Activated CD4-positive, alpha-beta T cell treated with anti-CD3 and anti-CD28 coated beads for 1 hour (primary cell): Measurements from ENCODE around the gene HERC3.

Experiments
- DNase-seq: peaks from one replicate; pipeline ENCODE4 v3.0.0-alpha.2; 2020

HERC3 gene

DNA sequence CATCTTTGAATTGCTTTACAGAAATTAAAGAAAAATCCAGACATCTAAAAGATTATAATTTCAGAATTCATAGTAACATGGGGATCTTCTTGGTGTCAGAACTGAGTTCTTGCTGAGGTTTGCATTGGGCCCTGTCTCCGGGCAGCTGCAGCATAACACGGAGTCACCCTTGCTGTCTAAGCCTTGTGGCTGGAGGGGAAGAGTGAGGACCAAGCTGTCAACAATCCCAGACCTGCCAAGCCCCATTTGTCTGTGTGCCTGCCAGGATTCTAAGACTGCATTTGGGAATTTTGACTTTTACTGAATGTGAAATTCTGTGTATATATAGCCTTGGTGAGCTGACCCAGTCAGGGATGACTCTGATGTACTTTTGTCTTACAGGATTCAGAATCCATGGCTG is 130.5 kb downstream of the HERC3 start:
- no peak for DNase-seq

DNA sequence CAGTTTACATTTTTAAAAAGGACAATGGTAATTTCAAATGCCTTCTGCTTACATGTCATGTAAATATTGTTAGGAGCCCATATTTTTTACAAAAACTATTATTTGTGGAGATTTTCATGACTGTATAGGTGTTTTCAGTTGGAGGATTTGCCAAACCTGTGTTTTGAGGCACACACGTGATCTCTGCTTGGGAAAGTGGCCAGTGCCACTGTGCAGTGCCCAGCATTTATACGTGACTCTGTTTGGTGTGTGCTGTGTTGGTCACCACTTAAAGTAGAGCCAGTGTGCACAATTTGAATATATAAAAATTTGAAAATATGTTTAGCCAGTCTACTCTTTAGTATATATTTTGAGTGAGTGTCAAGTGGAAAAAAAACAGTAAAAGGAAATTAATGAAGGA is 132.1 kb downstream of the HERC3 start:
- DNase-seq, result no peak

DNA sequence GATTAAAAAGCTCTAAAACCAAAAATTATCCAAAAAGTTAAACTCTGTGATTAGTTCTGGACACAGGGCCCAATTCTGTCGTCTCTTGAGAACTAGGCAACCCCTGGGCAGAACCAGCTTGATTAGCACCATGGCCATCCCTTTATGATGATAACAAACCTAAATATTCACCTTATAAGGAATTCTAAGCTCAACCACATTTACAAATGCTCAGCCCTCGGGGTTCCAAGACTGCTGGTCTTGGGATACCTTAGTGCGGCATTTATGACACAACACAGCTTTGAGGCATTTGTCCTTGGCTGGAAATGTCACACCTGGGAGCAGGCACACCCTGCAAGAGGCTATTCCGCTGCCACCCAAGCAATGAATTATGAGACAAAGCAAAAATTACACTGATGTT is 132.9 kb downstream of the HERC3 start:
- DNase-seq, result no peak

DNA sequence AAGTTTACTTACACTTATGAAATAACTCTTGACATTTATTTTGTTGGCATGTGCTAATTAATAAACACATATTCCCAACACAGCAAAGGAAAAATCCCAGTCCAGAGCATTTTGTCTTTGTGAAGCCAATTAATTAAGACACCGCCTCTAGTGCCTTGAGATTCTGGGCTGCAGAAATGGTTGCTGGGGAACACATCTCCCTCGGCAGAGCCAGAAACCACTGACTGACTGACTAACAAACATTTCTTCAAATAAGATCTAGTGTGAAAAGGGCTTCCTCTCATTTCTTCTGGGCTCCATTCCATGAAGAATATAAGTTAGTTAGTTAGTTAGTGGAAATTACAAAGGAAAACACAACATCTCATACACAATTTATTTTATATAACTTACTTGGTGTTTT is 133.7 kb downstream of the HERC3 start:
- DNase-seq, result no peak

DNA sequence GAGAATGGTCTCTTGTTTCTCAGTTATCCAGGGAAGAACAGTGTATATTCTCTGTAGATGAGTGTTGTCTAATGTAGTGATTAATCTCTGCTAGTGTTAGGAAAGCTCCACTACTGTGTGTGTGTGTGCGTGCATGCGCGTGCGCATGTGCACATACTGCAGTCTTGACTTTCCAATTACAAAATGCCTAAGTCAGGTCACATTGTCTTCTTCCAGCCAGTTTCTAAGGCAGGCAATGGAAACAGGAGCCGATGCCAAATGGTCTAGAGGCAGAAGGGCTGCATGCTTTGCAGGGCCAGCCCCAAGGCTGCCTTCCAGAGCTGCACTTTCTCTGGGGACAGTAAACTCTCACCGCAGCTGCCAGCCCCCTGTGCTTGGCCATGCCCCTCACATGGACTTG is 135.9 kb downstream of the HERC3 start:
- no peak for DNase-seq

DNA sequence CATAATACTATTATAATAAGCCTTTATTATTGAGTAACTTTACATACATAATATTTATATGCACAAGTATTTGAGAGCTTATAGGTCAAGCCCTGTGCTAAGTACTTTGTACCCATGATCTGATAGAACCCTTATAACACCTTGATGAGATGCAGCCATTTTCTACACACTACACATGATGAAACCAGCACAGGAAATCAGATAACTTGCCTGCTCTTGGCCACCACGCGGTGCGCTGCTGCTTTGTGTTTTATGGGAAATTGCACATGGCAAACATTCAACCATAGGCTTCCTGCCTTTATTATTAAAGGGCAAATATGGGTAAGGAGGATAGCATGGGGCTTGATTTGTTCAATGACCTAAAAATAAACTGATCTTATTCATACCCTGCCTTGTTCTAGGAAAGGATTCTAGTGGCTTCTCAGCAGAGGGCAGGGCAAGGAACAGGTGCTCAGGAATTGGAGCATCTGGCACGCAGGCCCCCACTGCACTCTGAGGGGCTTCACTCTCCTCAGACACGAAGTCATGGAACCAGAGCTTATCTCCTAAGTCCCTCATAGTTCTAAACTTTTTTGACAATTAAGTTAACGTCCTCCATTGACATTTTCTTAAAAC is 137.0 kb downstream of the HERC3 start:
- DNase-seq, result no peak

DNA sequence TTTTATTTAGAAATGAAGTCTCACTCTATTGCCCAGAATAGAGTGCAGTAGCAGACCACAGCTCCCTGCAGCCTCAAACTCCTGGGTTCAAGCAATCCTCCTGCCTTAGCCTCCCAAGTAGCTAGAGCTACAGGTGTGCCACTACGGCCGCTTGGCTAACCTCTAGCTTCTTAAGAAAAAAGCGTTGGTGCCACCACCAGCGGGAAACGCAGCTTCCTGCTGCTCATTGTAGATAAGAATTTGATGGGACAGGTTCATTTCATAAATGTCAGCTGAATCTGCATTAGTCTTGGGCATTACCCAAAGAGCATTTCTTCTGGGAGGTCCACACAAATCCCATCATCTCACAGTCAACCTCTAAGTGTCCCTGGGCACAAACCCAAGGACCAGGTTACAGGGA is 138.5 kb downstream of the HERC3 start:
- no peak for DNase-seq

DNA sequence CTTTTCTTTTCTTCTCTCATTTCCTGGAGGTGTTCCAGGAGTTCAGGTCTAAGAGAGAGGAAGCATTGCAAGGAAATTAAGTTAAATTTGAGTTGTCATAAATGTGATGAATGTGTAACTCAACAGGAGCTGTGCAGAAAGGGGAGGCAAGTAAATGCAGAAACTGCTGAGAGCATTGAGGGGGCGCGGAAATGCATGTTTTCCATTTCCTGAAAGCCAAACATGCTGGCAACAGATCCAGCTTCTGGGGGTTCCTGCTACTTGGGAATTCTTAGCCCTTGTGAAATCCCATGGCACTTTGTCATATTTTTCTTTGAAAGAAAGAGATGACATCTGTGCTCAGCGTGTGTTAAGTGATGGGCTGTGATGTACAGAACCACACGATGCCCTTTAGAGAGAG is 139.1 kb downstream of the HERC3 start:
- DNase-seq, result no peak

DNA sequence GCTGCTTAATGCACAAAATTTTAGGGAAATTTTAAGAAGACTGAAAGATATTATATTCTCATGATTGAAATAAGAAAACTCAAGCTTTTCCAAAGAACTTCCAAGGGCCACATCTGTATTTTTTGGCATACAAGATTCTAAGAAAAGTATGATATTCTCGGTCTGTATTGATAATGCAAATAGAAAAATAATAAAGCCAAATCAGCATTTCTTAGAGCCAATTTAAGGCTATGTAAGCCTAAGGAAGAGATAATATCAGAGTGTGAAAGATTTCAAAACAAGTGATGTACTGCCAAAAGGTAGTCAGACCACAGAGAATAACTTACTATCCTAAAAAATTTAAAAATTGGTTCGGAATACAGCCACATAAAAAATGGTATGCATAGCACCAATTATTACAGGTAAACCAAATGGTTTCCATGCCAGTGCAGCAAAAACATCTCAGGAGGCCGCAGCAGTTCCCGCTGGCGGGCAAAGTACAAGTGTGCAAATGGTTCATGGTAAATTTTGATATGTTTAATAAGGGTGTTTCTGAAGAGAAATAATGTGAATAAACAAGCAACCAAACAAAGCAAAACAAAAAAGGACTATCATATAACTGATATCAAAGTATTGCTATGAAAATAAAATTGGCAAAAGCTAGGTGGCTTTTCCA is 140.6 kb downstream of the HERC3 start:
- no peak for DNase-seq

DNA sequence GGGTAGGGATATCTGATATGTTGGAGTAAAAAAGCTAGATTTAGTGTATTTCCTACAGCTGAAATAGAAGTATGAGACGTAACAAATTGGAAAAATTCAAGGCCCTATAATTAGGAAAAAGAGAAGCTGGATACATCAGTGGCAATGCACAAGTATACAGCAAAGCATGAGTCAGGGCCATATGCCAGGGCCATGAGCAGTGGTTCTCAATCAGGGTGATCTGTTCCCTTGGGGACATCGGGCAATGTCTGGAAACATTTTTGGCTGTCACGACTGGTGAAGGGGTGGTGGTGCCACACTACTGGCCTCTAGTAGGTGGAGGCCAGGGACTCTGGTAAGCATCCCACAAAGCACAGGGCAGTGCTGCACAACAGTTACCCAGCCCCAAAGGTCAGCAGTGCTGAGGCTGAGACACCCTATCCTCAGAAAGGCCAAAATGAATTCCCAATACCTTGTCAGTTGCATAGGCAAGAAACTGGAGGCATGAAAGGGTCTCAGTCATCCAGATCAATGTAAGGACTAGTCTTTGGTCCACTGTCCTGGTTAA is 142.2 kb downstream of the HERC3 start:
- no peak for DNase-seq

DNA sequence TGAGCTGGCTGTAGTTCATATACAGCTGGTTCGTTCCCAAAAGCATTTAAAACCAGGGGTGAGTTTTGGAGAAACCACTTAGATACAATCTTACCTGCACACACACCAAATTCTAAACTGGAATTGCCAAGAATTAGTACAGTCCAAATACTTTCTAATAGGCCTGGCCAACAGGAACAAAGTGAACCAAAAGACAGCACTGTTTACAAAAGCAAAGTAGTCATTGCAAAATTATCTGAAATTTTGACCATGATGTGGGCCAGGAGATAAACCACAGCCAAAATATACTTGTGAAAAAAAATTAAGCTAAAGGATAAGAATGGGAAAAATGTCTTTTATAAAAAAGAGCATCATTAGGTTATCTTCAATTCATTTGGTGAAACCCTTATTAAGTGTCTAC is 143.3 kb downstream of the HERC3 start:
- DNase-seq, result no peak

DNA sequence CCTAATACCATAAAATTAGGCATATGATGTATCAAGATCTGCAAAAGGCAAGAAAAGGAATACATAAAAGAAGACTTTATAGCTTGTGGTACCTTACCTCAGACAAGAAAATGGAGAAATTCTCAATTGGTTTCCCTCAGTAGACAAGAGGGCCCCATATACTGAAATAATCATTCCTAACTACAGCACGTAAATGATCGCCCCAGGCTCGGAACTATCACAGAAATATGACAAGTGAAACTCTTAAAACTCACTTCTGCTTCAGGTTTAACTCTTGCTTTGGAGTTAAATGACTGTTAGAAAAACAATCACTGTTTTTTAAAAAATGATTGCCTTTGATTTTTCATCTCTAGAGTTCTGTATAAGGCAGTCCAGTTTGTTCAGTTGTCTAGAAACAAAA is 144.0 kb downstream of the HERC3 start:
- no peak for DNase-seq

DNA sequence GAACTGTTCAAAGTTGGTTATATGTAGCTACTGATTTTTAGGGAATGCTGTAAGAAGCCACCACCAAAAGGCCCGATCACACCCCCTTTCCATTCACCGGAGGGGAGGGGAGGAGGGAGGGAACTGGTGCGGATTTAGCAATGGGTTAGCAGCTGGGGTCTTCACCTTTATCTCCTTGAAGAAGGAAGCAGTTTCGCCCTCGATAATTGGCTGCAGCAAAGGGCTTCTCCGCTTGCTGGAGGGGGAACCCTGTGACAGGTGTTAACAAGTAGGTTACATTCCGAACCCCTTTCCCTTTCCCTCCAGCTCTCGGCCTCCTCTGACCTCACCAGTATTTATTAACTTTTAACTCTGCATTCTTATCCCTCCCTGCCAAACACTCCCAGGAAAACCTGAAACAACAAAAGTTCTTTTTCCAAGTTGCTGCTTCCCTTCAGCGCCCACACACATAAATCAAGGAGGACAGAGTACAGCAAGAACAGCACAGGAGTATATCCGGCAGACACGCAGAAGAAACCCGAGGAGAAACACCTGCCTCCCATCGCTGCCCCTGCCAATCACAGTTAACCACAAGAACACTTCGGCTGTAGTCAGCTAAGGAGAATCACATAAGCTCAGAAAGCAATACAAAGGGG is 145.1 kb downstream of the HERC3 start:
- DNase-seq, result no peak

DNA sequence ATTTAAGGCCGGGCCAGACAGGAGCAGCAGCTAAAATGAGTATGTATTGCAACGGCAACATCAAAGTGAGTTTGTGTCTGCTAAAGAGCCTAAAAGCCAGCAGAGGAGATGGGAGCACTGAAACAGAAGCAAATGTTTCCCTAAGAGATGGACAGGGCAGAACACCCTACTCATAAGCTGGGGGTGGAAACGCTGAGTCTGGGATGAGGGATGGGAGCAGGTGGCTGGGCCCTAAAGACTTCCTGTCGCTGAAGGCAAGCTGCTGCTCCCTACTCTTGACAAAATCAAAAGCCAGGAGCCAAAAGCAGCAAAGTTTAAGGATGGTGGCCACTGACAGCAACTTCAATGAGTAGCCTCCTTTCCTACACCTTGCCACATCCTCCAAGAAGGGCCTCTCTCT is 145.9 kb downstream of the HERC3 start:
- no peak for DNase-seq

DNA sequence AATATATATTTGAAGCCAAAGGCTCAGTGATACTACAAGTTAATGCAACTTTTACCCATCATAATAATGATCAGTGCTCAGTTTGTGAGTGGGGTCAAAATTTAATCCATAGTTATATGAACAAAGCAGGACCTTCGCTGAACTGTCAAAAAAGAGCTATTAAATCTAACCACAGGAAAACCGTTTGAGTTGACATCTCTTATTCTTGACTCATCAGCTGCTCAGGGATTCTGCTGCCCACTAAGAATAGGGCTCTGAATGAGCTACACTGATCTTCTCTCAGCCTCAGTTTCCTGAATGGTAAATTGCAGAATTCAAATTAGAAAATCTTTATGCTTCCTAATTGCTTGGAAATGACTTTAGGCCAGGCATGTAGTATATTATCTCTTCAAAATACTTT is 150.3 kb downstream of the HERC3 start:
- no peak for DNase-seq

DNA sequence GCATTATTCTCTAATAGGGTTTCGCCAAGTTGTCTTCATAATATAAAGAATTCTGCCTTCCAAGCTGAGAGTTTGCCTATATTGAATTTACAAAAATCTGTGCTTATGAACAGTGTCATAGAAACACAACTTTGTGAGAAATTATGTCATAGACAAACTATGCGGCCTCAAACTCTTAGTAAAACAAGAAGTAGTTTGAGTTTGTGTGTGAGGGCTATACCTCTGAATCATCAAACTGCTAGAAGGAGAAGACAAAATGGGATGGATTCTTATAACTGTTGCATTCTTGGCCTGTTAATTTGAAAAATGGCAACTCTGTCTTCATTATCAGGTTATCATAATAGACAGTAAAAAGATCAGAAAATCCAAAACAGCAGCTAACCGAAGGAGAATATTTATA is 151.4 kb downstream of the HERC3 start:
- DNase-seq, result no peak

DNA sequence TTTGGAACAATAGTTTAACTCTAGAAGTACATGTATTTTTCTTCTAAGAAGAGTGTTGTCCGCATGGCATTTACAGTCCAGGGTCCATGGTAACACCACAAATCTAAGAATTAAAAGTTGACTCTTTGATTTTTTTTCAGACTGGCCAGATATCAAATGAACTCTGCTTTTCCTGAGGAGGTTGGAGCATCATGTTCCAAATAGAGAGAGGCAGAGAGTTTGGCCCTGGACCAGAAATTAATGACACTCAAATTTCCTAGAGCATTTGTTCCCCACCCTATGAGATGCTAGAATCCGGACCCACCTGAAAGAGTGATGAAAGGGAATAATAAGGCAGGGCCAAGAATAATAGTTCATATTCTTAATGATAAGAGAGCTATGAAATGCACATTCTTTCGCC is 152.3 kb downstream of the HERC3 start:
- no peak for DNase-seq

DNA sequence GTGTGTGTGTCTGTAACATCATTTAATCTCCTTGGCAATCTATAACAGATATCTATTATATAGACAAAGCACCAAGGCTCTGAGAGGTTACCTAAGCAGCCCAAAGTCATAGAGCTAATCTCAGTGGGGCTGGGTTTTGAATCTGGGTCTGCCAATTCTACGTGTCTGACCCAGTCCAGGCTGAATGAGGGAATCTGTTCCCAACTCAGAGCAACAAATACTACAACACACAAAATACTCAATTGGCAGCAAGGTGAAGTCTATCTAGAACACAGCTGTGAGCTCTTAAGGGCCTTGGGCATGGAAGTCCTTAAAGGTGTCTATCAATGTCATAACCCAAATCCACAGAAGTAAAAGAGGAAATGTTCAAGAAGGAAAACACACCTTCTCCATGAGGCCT is 152.9 kb downstream of the HERC3 start:
- no peak for DNase-seq

DNA sequence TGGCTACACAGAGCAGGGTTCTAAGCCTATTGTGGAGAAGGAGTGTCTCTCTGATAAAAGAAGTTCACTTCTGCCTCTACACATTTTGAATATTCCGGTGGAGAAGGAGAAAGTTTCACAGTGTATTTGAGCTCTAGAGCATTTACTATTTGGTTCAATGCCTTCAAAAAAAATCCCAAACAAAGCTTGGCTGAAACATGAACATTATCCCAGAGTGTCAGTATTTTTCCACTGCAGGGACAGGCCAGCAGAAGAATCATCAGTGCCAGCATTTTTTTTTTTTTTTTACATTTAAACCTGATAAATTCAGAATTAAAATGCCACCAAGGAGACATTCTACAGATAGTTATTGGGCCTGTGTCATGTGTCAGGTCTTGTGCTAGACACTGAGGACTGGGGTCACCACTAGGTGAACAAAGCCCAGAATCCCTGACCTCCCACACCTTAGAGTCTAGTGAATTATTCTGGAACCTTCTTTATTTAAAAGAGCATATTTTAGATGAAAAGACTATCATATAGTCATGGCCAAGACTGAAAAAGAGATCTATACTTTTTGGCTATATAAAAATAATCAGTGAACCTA is 153.4 kb downstream of the HERC3 start:
- DNase-seq, result no peak

DNA sequence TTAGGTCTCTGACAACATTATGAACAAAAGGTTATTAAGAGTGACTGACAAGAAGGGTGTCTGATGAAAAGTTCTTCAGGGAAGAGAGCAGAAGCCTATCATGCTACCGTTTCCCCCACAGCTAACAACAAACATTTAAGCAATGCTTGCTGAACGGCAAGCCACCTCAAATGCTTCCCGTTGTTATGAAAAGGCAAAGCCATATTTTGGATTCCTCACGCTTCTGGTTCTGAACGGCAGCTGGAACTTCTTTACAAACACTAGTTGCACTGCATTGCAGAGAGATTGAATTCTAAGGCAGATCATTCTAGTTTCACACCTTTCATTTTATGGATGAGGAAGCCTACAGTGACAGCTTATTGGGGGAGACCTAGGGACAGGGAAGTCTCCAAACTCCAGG is 153.9 kb downstream of the HERC3 start:
- DNase-seq, result no peak

DNA sequence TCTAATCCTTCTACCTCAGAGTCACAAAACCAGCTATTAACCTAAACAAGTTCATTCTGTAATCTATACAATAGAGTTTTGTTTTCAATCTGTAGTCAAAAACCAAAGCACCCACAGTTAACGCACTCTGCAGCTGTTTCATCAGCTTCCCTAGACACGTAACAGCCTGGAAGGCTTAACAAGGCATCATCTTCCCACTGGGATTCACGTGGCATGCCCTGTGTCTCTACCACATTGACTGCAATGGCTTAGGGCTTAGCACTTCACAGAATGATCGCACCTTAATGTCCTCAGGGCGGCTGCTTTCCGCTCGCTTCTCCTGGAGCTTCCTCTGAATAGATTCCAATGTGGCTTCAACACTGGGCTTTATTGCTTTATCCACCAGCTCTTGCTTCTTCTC is 155.1 kb downstream of the HERC3 start:
- DNase-seq, result no peak

DNA sequence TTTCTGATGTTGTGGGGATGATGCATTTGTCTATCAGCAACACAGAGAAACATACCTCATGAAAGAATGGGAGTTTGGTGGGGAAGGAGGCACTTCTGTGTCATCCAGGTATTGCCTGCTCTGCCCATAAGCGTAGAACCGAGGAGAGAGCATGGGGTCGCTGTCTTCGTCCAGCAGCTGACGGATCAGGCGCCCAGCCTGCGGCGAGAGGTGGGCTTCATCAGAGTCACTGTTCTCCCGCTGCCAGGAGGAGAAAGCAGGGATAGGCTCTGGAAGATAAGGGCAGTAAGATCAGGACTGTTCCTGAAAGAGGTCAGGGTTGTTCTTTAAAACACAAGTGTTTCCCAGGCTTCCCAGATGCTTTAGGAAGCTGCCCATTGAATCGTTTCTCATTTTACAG is 158.1 kb downstream of the HERC3 start:
- no peak for DNase-seq

DNA sequence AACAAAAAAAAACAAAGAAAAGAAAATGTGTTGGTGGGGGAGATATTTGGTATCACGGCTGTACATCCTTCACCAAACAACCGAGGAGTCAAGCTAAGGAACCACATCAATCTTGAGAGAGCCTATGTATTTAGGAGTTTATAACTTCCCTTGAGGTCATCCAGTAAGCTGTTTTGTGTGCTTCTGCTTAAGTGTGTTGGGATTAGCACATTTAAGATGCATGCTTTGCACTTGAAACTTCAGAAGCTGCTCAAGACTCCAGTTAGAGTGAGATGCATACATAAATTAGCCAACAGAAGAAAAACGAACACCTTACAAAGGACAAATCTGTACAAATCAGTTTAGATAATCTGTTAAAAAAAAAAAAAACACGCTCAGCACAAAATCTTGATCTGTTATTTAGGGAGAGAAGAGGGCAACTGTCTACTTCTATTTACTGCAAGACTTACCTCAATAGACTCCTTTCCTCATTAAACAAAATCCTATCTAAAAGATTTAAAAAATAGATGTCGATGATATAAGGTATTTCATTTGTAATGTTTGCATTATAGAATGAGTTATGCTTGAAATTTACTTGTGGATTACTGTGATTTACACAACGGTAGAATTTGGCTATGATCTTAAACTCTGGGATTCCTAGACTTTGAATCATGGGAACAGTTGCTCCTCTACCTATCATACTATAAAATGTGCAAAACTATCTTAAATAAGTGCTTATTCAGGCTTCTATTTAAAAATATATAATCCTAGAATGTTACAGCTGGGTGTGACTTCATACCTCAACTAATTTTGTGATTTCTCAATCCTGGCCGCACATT is 159.2 kb downstream of the HERC3 start:
- no peak for DNase-seq
